ENCODE measurements around the gene CIAPIN1.

GRCh38 chr16:57387598-57388354, 59.4 kb downstream of the CIAPIN1 start:
- no peak for TF ChIP-seq SPI1 (IDR thresholded peaks at IDR 0.05; ENCODE audit: low read depth, low read length)
- TF ChIP-seq POLR2A (IDR thresholded peaks at IDR 0.05; ENCODE audit: low read depth, low read length), result 0 out of 2 replicates have a peak, but pooled peaks have one; percentile 46
- 0 out of 2 replicates have a peak, but pooled peaks have one; percentile 18 for TF ChIP-seq POLR2AphosphoS5 (IDR thresholded peaks at IDR 0.05; ENCODE audit: low read depth, low read length)
- no peak for TF ChIP-seq TAF1 (IDR thresholded peaks at IDR 0.05; ENCODE audit: low read depth, low read length)
